ENCODE data around the gene CCDC34. TPM values are rescaled to one million over a fixed set of nuclear protein-coding genes. Genes with fewer than 3 reads are reported as not detected.

The CCDC34 gene
- total RNA-seq, 1 donor from 2014 or later, result 1.6 TPM

DNA sequence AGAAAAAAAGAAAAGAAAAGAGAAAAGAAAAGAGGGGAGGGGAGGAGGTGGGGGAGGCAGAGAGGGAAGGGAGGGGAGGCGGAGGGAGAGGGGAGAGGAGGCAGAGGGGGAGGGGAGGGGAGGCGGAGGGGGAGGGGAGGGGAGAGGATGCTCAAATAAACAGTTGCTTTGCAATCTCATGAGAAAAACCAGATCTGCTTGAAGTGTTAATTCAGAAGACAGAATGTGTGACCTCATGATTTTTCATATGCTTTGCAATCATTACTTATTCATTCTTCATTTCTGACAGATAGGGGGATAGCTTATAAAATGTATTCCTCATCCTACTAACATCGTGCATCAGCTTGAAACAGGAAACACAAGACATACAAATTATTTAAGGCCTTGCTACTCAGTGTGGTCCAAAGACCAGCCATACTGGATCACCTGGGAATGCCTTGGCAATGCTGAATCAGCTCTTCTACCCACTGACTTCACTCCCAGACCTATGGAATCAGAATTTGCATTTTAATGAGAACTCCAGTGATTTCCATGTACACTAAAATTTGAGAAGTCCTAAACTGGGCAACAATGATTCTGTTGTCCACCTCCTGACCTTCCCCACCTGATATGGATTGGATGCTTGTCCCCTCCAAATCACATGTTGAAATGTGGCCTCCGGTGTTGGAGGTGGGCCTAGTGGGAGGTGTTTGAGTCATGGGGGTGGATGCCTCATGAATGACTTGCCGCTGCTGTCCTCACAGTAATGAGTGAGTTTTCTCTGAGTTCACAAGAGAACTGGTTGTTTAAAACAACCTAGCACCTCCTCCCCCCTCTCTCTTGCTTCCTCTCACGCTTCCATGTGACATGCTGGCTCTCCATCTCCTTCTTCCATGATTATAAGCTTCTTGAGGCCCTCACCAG, 69.2 kb downstream of the CCDC34 start:
- ATAC-seq (no peak), DNase-seq (no peak)
- no peak overlapping the region for H3K27ac ChIP-seq
- no peaks in the 10 kb centered on the region for H3K36me3 ChIP-seq
- no peak for TF ChIP-seq CTCF (IDR thresholded peaks at IDR 0.05)
- no peaks in the 10 kb centered on the region for H3K27me3 ChIP-seq
- H3K9me3 ChIP-seq, result no peaks in the 10 kb centered on the region
- intact Hi-C loops (cut with DNase I), result loop anchor here (10.0 kb wide), 1 partner anchor 109 kb away; no protein-coding TSS in a partner anchor
- H3K4me3 ChIP-seq, result no peak overlapping the region
- H3K4me1 ChIP-seq, result no peaks in the 10 kb centered on the region

GRCh38 chr11:27292637-27293010, 70.4 kb downstream of the CCDC34 start:
- intact Hi-C loops (cut with DNase I), result loop anchor here (10.0 kb wide), 1 partner anchor 108 kb away; no protein-coding TSS in a partner anchor
- no peak overlapping the region for H3K4me3 ChIP-seq
- no peaks in the 10 kb centered on the region for H3K27me3 ChIP-seq
- TF ChIP-seq CTCF (IDR thresholded peaks at IDR 0.05), result no peak
- no peak overlapping the region for H3K27ac ChIP-seq
- ATAC-seq (no peak), DNase-seq (no peak)
- no peaks in the 10 kb centered on the region for H3K36me3 ChIP-seq
- H3K9me3 ChIP-seq, result no peaks in the 10 kb centered on the region
- H3K4me1 ChIP-seq, result no peaks in the 10 kb centered on the region

DNA sequence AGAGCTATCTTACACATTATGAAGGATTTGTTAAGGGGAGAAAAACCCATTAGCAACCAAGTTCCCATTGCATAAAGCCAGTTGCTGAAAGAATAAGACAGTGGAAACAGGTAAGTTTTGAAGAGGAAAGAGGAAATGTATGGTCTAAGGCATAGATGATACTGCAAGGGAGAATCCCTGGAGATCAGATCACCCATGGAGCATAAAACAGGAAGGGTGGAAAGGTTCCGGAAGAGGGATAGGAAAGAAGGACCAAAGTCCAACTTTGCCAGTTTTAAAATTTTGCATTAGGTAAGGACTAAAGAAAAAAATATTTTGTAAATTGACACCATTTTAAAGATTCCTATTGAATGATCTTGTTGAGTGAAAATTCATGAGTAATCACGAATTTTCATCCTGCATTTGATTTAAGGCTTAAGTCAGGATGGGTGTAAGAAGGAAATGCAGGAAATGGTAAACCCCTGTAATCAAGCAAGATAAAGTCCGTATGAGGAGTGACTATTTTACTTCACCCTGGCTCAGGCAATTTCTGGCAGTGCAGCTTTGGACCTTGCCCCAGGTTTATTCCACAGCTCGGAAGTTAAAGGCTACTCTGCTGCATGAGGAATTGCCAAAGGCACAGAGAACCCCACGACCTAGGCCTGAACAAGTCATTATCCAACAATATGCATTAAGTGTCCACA, 70.9 kb downstream of the CCDC34 start:
- Histone ChIP-seq H3K9me3 (no peaks in the 10 kb centered on the region), H3K27ac (no peak overlapping the region), H3K4me3 (no peak overlapping the region), H3K36me3 (no peaks in the 10 kb centered on the region), H3K27me3 (no peaks in the 10 kb centered on the region), H3K4me1 (no peaks in the 10 kb centered on the region)
- DNase-seq (no peak), ATAC-seq (no peak)
- intact Hi-C loops (cut with DNase I), result loop anchor here (10.0 kb wide), 1 partner anchor 107 kb away; no protein-coding TSS in a partner anchor
- TF ChIP-seq CTCF (IDR thresholded peaks at IDR 0.05), result no peak

DNA sequence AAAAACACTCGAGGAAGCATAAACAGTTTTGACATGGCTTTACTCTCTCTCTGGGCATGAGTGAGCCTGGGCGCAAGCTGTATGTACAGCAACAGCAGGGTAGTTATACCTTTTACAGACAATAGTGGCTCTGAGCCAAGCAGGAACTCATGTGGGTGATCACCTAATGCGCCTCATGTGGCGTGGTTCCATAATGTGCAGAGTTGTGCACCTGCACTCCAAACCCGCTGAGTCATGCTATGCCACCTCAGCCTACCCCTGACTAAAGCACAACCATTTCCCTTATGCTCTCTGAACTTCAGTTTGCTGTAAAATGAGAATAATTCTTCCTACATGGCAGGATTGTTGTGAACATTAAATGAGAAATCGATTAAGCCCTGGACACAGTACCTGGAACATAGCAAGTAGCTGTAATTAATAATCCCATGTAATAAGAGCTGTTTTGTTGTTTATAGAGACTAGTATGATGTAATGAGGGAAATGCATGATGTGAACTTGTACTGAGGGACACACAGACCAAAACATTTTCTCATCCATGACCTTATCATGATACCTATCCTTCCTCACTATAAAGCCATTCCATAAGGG, 71.6 kb downstream of the CCDC34 start:
- DNase-seq (no peak), ATAC-seq (no peak)
- Histone ChIP-seq H3K27me3 (no peaks in the 10 kb centered on the region), H3K36me3 (no peaks in the 10 kb centered on the region), H3K27ac (no peak overlapping the region), H3K4me1 (no peaks in the 10 kb centered on the region), H3K9me3 (no peaks in the 10 kb centered on the region), H3K4me3 (no peak overlapping the region)
- no peak for TF ChIP-seq CTCF (IDR thresholded peaks at IDR 0.05)
- intact Hi-C loops (cut with DNase I), result loop anchor here (10.0 kb wide), 1 partner anchor 107 kb away; no protein-coding TSS in a partner anchor

- no peak for TF ChIP-seq CTCF (IDR thresholded peaks at IDR 0.05)
- ATAC-seq, result no peak
- intact Hi-C loops (cut with DNase I), result loop anchor here (10.0 kb wide), 1 partner anchor 106 kb away; no protein-coding TSS in a partner anchor
Observed at GRCh38 chr11:27290261-27291050, 72.6 kb downstream of the CCDC34 start.

More at GRCh38 chr11:27290261-27291050, 72.6 kb downstream of the CCDC34 start:
- no peak overlapping the region for H3K27ac ChIP-seq
- no peaks in the 10 kb centered on the region for H3K27me3 ChIP-seq
- H3K9me3 ChIP-seq, result no peaks in the 10 kb centered on the region
- no peak for DNase-seq
- H3K4me1 ChIP-seq, result no peaks in the 10 kb centered on the region
- H3K36me3 ChIP-seq, result no peaks in the 10 kb centered on the region
- no peak overlapping the region for H3K4me3 ChIP-seq

All from upper lobe of right lung (tissue), 1 donor.